GM10248 (cell line): ENCODE measurements around the gene KRTAP4-5.
"Not testable (repeated sequence)": the region's sequence is repeated elsewhere in the genome, so short reads cannot be mapped to it uniquely, and the experiment has no call there.

Experiments used
- CTCF ChIA-PET: fragments of 300-600 bp; sonication (Branson Sonifier 250); formaldehyde crosslinking; extraction: SDS; loops from one replicate; lab custom pipeline; 2021; ENCODE audit warnings: antibody characterized with exemption; lab: Yijun Ruan, JAX
- POLR2A ChIA-PET: fragments of 350-650 bp; sonication (Branson Sonifier 250); formaldehyde crosslinking; extraction: SDS; loops from one replicate; lab custom pipeline; 2020; ENCODE audit warnings: antibody characterized with exemption; lab: Yijun Ruan, JAX
- DNase-seq: peaks from one replicate; pipeline ENCODE4 v3.0.0; 2012; ENCODE audit errors: extremely low spot score
- TF ChIP-seq, protein P1 (sequence below): IDR thresholded peaks from 2 replicates; pipeline ENCODE4 v1.5.1; 2012; ENCODE audit warnings: mild to moderate bottlenecking, low read depth; ENCODE audit errors: extremely low read depth, missing control alignments, control extremely low read depth

Gene KRTAP4-5

DNA sequence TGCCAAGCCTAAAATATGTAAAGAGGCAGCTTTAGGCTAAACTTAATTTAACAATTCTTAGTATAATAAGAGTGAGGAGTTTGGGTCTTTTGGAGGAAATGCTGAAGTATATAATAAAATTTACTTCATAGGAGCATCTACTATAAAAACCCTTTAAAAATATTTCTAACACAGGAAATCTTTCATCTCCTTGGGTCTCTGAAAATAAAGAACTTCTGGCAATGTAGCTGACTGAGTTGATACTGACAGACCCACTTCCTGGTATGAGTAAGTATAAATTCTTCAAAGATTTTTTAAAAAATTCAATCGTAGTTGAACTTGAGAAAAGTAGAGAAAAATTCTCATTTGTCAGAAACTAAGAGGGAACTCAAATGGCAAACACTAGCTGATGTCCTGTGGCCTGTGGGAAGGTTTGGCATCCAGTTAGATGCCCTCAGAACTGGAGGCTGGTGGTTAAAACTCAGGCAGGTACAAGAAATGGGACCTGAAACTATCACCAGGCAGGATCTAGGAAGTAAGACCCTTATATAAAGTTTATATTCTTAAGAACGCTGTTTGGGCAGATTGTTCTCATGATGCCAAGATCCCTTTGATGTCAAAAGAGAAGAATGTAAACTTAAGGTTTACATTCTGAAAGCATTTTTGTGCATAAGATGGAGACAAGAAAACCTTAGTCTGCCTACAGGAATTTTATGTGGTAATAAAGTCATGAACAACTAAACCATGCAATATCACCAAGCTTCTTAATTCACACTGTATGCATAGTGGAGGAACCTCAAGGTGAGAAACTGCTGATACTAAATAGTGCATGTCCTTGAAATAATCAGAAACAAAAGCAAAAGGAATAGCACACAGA, 15.5 kb downstream of the KRTAP4-5 start:
- ChIA-PET POLR2A (no interaction called here), CTCF (no interaction called here)
- no peak for DNase-seq
- TF ChIP-seq, protein P1, sequence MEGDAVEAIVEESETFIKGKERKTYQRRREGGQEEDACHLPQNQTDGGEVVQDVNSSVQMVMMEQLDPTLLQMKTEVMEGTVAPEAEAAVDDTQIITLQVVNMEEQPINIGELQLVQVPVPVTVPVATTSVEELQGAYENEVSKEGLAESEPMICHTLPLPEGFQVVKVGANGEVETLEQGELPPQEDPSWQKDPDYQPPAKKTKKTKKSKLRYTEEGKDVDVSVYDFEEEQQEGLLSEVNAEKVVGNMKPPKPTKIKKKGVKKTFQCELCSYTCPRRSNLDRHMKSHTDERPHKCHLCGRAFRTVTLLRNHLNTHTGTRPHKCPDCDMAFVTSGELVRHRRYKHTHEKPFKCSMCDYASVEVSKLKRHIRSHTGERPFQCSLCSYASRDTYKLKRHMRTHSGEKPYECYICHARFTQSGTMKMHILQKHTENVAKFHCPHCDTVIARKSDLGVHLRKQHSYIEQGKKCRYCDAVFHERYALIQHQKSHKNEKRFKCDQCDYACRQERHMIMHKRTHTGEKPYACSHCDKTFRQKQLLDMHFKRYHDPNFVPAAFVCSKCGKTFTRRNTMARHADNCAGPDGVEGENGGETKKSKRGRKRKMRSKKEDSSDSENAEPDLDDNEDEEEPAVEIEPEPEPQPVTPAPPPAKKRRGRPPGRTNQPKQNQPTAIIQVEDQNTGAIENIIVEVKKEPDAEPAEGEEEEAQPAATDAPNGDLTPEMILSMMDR = no peak

DNA sequence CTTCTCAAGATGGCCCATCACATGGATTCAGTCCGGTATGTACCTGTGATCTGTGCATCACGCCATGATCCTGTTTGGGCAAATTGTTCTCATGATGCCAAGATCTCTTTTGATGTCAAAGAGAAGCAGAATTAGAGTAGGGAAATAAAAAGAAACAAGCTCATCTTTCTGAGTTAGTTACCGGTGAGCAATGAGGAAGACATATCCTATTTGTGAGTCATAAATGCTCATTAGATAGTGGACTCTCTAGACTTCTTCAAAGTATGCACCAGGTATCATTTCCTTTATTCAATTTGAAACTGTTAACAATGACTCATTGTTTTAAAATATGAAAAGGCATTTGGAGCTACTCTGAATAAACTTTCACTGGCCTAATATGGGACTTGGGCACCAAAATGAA, 17.6 kb downstream of the KRTAP4-5 start:
- CTCF ChIA-PET = interaction anchor here (1.2 to 1.7 kb wide), 2 partner anchors 47 to 97 kb away, joined by 4 read pairs; no protein-coding TSS in a partner anchor
- POLR2A ChIA-PET = no interaction called here

DNA sequence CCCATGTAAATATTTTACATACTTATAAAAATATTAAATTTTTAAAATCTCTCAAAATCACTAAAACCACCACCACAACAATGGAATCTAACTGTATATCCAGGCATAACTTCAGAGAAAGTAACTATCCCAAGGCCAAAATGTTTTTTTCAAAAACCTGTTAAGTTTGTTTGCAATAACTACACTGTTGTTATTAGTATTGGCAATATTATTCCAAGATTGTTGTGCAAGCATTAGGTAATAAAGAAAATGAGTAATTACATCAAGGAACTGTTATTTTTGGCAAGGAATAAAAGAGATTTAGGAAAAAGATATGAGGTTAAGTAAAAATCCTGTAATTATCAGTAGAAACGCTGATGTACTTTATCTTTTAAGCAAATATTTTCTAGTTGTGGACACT, 22.3 kb downstream of the KRTAP4-5 start:
- no peak for DNase-seq
- CTCF ChIA-PET = interaction anchor here (1.1 kb wide), 1 partner anchor 14 kb away, joined by 3 read pairs; no protein-coding TSS in a partner anchor
- TF ChIP-seq, protein P1 = no peak
- POLR2A ChIA-PET = no interaction called here

More for the DNA sequence above, 17.6 kb downstream of the KRTAP4-5 start:
- DNase-seq = peak; percentile 13
- TF ChIP-seq, protein P1 = no peak

DNA sequence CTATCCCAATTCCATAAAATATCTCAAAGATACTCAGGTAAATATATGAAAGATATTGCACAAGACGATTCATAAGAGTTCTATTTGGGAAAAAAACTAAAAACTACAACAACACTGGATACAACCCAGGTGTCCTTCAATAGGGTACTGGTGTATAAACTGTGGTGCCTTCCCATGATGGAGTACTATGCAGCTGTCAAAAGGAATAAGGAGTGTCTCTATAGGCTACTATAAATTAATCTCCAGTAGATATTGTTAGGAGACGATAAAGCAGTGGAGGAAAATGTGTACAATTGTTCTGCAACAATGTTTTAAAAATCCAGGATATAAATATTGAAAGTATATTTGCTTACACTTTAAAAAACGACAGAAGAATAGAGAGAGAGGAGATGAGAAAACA, 23.2 kb downstream of the KRTAP4-5 start:
- CTCF ChIA-PET = no interaction called here
- POLR2A ChIA-PET = no interaction called here
- no peak for DNase-seq
- TF ChIP-seq, protein P1 = no peak

DNA sequence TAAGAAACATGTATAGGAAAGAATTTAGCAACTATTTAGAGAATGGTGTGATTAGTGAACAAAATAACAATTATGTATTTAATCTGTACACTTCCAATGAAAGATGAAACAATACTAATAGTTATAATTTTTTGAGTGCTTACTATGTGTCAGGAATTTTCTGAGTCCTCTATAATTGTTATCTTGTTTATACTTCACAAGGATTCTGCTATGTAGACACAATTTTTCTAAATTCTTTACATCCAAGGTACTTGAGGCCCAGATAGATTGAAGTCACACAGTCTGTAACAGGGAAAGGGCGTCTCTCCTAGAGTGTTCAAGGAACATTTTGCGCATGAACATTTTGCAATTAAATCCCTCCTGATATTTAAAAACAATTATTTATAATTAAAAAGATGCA, 24.6 kb downstream of the KRTAP4-5 start:
- DNase-seq = no peak
- TF ChIP-seq, protein P1 = no peak
- ChIA-PET POLR2A (no interaction called here), CTCF (no interaction called here)

DNA sequence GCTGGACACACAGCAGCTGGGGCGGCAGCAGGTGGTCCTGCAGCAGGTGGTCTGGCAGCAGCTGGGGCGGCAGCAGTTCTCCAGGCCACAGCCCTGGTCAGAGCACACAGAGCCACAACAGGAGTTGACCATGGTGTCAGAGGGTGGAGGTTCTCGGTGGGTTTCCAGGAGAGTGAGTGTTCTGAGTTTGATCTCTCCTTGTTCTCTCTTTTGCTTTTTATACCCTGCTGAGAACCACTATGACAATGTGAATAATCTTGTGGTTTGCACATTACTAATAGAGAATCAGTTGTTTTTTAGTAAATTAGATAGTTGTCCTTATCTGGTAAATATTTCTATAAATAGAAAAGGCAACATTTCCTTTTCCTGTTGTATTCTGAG, 25.6 kb downstream of the KRTAP4-5 start, which contains the start of gene KRTAP4-12:
TSS of gene KRTAP4-12 (minus strand) at position 192 of the 381 bp plus-strand sequence. CDS start at position 132, 60 bp downstream.
- POLR2A ChIA-PET, CTCF ChIA-PET: not testable (repeated sequence)

DNA sequence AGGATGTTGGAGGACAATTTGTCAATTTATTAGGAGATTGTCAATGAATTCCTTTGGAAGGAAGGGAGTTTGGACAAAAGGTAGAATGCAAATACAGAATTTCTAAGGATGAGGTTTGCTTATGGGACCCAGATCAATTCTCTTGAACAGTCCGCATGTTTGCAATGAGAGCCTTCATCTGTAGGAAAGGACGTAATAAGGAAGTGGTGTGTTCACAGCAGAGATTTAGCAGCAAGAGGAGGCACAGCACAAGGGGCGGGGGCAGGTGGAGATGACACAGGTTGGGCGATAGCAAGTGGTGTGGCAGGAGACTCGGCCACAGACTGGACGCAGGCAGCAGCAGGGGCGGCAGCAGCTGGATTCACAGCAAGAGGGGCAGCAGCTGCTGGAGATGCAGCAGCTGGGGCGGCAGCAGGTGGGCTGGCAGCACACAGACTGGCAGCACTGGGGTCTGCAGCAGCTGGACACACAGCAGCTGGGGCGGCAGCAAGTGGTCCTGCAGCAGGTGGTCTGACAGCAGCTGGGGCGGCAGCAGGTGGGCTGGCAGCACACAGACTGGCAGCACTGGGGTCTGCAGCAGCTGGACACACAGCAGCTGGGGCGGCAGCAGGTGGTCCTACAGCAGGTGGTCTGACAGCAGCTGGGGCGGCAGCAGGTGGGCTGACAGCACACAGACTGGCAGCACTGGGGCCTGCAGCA, 26.2 kb downstream of the KRTAP4-5 start:
- POLR2A ChIA-PET, DNase-seq, CTCF ChIA-PET: not testable (repeated sequence)

More for the DNA sequence above, 25.6 kb downstream of the KRTAP4-5 start, which contains the start of gene KRTAP4-12:
- DNase-seq = not testable (repeated sequence)
